HepG2 (cell line): ENCODE data around the gene MNT. TPM values are rescaled to one million over a fixed set of nuclear protein-coding genes. Genes with fewer than 3 reads are reported as not detected.

Source experiments
- AGO1 ChIP-seq: fragments of 200-400 bp; formaldehyde crosslinking; IDR thresholded peaks from 2 replicates; pipeline ENCODE4 v1.6.1; 2017; ENCODE audit warnings: mild to moderate bottlenecking, low read depth, low read length, moderate library complexity; ENCODE audit not compliant: poor library complexity, severe bottlenecking
- AGO2 ChIP-seq: fragments of 200-400 bp; formaldehyde crosslinking; optimal IDR thresholded peaks from 2 replicates; pipeline ENCODE3; 2017; ENCODE audit warnings: mild to moderate bottlenecking, low read depth, low read length, moderate library complexity
- CBX5 ChIP-seq: sonication (generic); formaldehyde crosslinking; IDR thresholded peaks from 2 replicates; pipeline ENCODE4 v1.4.0; 2020; ENCODE audit warnings: missing genetic modification reagents, borderline replicate concordance
- DMAP1 ChIP-seq: IDR thresholded peaks from 2 replicates; pipeline ENCODE4 v1.6.1; 2016
- ELF1 ChIP-seq: sonication (generic); formaldehyde crosslinking; IDR thresholded peaks from 2 replicates; pipeline ENCODE4 v1.4.0; 2020; ENCODE audit warnings: missing genetic modification reagents
- ETS1 ChIP-seq: sonication (generic); formaldehyde crosslinking; IDR thresholded peaks from 2 replicates; pipeline ENCODE4 v1.4.0; 2020; ENCODE audit warnings: missing genetic modification reagents
- GABPA ChIP-seq, 2 experiments: IDR thresholded peaks; 2 replicates each; pipeline ENCODE4 v1.6.1; 2011 to 2016; ENCODE audit warnings: low read depth in 2 of 2, low read length in 1 of 2, missing biosample characterization in 1 of 2, missing genetic modification characterization in 1 of 2
- GTF3A ChIP-seq: sonication (generic); formaldehyde crosslinking; conservative IDR thresholded peaks from 2 replicates; pipeline ENCODE4 v1.4.0; 2020; ENCODE audit warnings: mild to moderate bottlenecking, missing genetic modification reagents
- HDAC1 ChIP-seq: sonication (generic); formaldehyde crosslinking; IDR thresholded peaks from 2 replicates; pipeline ENCODE4 v1.5.1; 2020; ENCODE audit warnings: mild to moderate bottlenecking, missing genetic modification reagents
- HOXA3 ChIP-seq: sonication (generic); formaldehyde crosslinking; IDR thresholded peaks from 2 replicates; pipeline ENCODE4 v1.5.0; 2020; ENCODE audit warnings: missing genetic modification reagents
- ISL2 ChIP-seq: sonication (generic); formaldehyde crosslinking; IDR thresholded peaks from 2 replicates; pipeline ENCODE4 v1.5.0; 2020; ENCODE audit warnings: missing genetic modification reagents
- POLR2A ChIP-seq, 2 experiments: IDR thresholded peaks; 2 replicates each; pipeline ENCODE4 v1.6.1; 2011; ENCODE audit warnings: low read depth in 2 of 2, low read length in 2 of 2, mild to moderate bottlenecking in 1 of 2, moderate library complexity in 1 of 2; ENCODE audit not compliant: insufficient read depth in 1 of 2
- THAP11 ChIP-seq: IDR thresholded peaks from 2 replicates; pipeline ENCODE4 v1.6.1; 2016; ENCODE audit warnings: missing biosample characterization, missing genetic modification reagents
- ZBTB20 ChIP-seq: sonication (generic); formaldehyde crosslinking; IDR thresholded peaks from 2 replicates; pipeline ENCODE4 v1.8.1; 2023; ENCODE audit warnings: missing genetic modification reagents, low read depth, mild to moderate bottlenecking, borderline replicate concordance
- ZBTB8A ChIP-seq: sonication (generic); formaldehyde crosslinking; IDR thresholded peaks from 2 replicates; pipeline ENCODE4 v1.4.0; 2020; ENCODE audit warnings: mild to moderate bottlenecking, low read depth, missing genetic modification reagents, borderline replicate concordance
- ZNF256 ChIP-seq: sonication (generic); formaldehyde crosslinking; conservative IDR thresholded peaks from 2 replicates; pipeline ENCODE4 v1.4.0; 2020; ENCODE audit warnings: missing genetic modification reagents
- ZNF343 ChIP-seq: sonication (generic); formaldehyde crosslinking; IDR thresholded peaks from 2 replicates; pipeline ENCODE4 v1.4.0; 2020; ENCODE audit warnings: mild to moderate bottlenecking, missing genetic modification reagents
- ZNF547 ChIP-seq: sonication (generic); formaldehyde crosslinking; IDR thresholded peaks from 2 replicates; pipeline ENCODE4 v1.5.1; 2020; ENCODE audit warnings: mild to moderate bottlenecking, missing genetic modification reagents
- ZNF580 ChIP-seq: IDR thresholded peaks from 2 replicates; pipeline ENCODE4 v1.6.1; 2016; ENCODE audit warnings: low read depth, borderline replicate concordance
- ZNF687 ChIP-seq: sonication (generic); formaldehyde crosslinking; IDR thresholded peaks from 2 replicates; pipeline ENCODE4 v1.5.1; 2020; ENCODE audit warnings: mild to moderate bottlenecking, missing genetic modification reagents, moderate library complexity
- ZNF709 ChIP-seq: sonication (generic); formaldehyde crosslinking; IDR thresholded peaks from 2 replicates; pipeline ENCODE4 v1.5.0; 2020; ENCODE audit warnings: mild to moderate bottlenecking, missing genetic modification reagents
- ZNF740 ChIP-seq: sonication (generic); formaldehyde crosslinking; IDR thresholded peaks from 2 replicates; pipeline ENCODE4 v1.4.0; 2020; ENCODE audit warnings: missing genetic modification reagents
- ZNF788 ChIP-seq: sonication (generic); formaldehyde crosslinking; IDR thresholded peaks from 2 replicates; pipeline ENCODE4 v1.5.0; 2020; ENCODE audit warnings: mild to moderate bottlenecking, missing genetic modification reagents, borderline replicate concordance
- ZSCAN21 ChIP-seq: sonication (generic); formaldehyde crosslinking; IDR thresholded peaks from 2 replicates; pipeline ENCODE4 v1.8.0; 2022; ENCODE audit warnings: mild to moderate bottlenecking, missing genetic modification reagents, moderate library complexity, borderline replicate concordance
- polyA plus RNA-seq, 8 experiments: library from polyadenylated mRNA; depleted of rRNA in 3 of 8; stranded (reverse) in 7 of 8; unstranded in 1 of 8; fragments of >200 nt; fragmentation: Illumina TruSeq in 4 of 8; extraction: Trizol in 4 of 8; gene quantifications; 2 replicates each; pipeline versions ENCODE4 v1.2.1 to v1.2.3, GENCODE V29; 2011 to 2016; ENCODE audit warnings: low read depth in 4 of 8, missing spikeins in 1 of 8, mixed read lengths in 1 of 8; ENCODE audit not compliant: insufficient read depth in 1 of 8
- total RNA-seq, 5 experiments: library from RNA; depleted of rRNA; stranded (reverse); fragments of >200 nt; fragmentation: Illumina TruSeq; extraction: Trizol; gene quantifications; 2 replicates each; pipeline ENCODE4 v1.2.3, GENCODE V29; 2016; ENCODE audit warnings: low read depth in 1 of 5

The MNT gene
- total and polyA plus RNA-seq, 2 of the 13 experiments (the other 11 are each of a cell fraction or from before 2014, with no cell fraction given) = 2.1 to 3.5 TPM

GRCh38 chr17:2396568-2397246 is 4.2 kb downstream of the MNT start (continued):
- TF ChIP-seq ZNF580 (no peak), ISL2 (CRISPR knock-in tag) (0 out of 2 replicates have a peak, but pooled peaks have one; percentile 35), CBX5 (CRISPR knock-in tag) (no peak), AGO1 (peak; percentile 40), HDAC1 (peak; percentile 69), ZNF256 (no peak), HOXA3 (peak; percentile 76), ZNF547 (peak; percentile 14; the same call in 1 of the 2 replicates), POLR2A (IDR thresholded peaks at IDR 0.05; ENCODE audit: insufficient read depth in 1 of 2, low read depth in 2 of 2, low read length in 2 of 2) (peak; percentile 28 to 46; a peak in 2 of 4 replicates), GTF3A (CRISPR knock-in tag) (no peak), ELF1 (CRISPR knock-in tag) (peak; percentile 64), ZNF687 (CRISPR knock-in tag) (peak; percentile 68), ZSCAN21 (CRISPR knock-in tag) (0 out of 2 replicates have a peak, but pooled peaks have one; percentile 14), ZNF740 (0 out of 2 replicates have a peak, but pooled peaks have one; percentile 42), GABPA (IDR thresholded peaks at IDR 0.05; ENCODE audit: low read depth, low read length) (no peak; the same call in 1 of the 2 replicates), GABPA (CRISPR knock-in tag; IDR thresholded peaks at IDR 0.05; ENCODE audit: low read depth) (peak; percentile 44; the same call in 1 of the 2 replicates), DMAP1 (0 out of 2 replicates have a peak, but pooled peaks have one; percentile 35), ZBTB8A (CRISPR knock-in tag) (no peak), ETS1 (CRISPR knock-in tag) (no peak), AGO2 (peak; percentile 77), ZNF709 (no peak), THAP11 (peak; percentile 65; the same call in 1 of the 2 replicates), ZBTB20 (CRISPR knock-in tag) (no peak), ZNF343 (CRISPR knock-in tag) (0 out of 2 replicates have a peak, but pooled peaks have one; percentile 17), ZNF788 (CRISPR knock-in tag) (0 out of 2 replicates have a peak, but pooled peaks have one; percentile 11)
